ENCODE data around the gene GPX4.

GPX4 gene

DNA sequence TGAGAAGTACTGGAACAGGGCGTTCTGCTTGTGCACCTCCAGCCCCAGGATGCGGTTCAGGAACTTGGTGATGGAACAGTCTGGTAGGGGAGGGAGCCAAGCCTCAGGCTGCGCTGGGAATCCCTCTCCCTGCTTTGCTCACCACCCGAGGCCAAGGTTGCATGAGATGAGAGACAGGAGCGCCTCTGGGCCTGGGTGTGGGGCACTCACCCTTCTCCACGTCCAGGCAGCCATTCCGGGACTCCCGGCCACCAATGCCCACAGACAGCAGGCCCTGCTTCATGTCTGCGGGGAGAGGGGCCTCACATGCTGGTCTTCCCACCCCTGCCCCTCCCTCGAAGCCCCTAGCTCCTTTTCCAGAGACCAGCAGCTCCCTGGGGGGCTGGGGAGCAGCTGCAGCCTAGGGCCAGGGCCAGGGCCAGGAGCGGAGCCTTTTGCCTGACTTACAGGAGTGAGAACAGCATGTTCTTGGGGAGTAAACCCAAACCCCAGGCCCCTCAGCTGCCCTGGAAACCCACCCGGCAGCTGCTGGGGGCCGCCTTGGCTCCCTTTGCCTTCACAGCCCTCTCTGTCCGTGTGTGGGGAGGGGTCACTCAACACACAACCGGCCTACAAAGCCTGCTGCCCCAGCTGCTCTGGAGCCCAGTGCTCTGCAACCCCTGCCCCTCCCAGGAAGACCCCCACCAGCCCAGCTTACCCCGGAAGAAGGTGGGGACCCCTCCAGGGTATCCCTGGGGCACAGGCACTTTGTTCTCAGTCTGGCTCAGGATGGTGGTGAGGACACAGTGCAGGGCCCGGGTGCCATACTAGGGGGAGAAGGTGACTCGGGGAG lies 7.2 kb downstream of the GPX4 start:
- TF ChIP-seq, protein P1, sequence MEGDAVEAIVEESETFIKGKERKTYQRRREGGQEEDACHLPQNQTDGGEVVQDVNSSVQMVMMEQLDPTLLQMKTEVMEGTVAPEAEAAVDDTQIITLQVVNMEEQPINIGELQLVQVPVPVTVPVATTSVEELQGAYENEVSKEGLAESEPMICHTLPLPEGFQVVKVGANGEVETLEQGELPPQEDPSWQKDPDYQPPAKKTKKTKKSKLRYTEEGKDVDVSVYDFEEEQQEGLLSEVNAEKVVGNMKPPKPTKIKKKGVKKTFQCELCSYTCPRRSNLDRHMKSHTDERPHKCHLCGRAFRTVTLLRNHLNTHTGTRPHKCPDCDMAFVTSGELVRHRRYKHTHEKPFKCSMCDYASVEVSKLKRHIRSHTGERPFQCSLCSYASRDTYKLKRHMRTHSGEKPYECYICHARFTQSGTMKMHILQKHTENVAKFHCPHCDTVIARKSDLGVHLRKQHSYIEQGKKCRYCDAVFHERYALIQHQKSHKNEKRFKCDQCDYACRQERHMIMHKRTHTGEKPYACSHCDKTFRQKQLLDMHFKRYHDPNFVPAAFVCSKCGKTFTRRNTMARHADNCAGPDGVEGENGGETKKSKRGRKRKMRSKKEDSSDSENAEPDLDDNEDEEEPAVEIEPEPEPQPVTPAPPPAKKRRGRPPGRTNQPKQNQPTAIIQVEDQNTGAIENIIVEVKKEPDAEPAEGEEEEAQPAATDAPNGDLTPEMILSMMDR (IDR thresholded peaks at IDR 0.05) = no peak

DNA sequence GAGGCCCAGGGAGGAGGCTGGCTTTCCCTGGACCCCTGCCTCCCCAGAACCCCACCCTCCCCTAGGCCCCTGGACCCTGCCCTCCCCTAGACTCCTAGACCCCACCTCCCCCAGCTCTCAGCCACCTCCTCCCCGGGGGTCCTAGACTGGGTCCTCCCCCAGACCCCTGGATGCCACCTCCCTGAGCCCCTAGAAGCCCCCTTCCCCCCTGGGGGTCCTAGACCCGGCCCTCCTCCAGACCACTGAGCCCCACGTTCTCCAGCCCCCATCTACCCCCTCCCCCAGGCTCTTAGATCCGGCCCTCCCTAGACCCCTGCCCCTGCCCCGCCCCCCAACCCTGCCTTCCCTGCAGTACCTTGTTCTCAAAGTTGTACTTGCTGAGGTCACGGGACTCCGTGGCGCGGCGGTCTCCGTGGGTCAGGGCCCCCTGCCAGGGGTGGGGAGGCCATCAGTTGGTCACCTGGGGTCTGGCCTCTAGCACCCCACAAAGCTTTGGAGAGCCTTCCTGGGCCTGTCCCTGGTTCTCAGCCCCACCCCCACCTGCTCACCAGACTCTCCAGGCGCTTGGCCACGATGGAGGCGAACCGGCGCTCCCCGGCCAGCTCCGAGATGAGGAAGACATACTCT lies 8.0 kb downstream of the GPX4 start:
- TF ChIP-seq, protein P1 (IDR thresholded peaks at IDR 0.05) = no peak

DNA sequence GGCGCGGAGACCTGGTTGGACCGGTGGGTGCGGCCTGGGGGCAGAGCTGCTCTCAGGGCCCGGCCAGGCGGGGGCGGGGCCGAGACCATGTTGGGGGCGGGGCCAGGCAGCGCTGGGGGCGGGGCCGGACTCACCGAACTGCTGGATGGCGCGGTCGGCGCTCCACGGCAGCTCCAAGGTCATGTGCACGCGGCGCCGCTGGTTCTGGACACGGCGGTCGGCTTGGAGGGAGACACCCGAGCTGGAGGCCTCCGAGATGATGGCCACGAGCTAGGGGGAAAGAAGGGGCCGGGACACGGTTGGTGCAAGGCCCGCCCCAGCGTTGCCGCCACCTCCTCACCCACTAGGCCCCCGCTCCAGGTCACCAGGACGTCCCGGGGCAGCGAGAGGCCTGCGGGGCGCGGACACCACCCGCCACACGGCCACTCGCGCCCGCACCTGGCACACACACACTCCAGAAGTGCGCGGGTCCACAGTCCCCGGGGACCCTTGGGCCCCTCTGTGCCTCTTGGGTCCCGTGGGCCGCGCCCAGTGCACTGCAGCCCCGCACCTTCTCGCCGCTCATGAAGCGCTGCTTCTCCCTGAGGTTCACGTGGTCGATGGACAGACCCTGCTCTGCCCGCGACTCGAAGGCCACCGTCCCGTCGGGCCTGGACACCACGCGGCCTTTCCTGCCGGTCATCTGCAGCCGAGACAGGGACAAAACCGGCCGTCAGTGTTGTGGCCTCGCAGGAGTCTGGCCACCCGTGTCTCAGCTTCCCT lies 8.7 kb downstream of the GPX4 start:
- TF ChIP-seq, protein P1 (IDR thresholded peaks at IDR 0.05) = no peak

DNA sequence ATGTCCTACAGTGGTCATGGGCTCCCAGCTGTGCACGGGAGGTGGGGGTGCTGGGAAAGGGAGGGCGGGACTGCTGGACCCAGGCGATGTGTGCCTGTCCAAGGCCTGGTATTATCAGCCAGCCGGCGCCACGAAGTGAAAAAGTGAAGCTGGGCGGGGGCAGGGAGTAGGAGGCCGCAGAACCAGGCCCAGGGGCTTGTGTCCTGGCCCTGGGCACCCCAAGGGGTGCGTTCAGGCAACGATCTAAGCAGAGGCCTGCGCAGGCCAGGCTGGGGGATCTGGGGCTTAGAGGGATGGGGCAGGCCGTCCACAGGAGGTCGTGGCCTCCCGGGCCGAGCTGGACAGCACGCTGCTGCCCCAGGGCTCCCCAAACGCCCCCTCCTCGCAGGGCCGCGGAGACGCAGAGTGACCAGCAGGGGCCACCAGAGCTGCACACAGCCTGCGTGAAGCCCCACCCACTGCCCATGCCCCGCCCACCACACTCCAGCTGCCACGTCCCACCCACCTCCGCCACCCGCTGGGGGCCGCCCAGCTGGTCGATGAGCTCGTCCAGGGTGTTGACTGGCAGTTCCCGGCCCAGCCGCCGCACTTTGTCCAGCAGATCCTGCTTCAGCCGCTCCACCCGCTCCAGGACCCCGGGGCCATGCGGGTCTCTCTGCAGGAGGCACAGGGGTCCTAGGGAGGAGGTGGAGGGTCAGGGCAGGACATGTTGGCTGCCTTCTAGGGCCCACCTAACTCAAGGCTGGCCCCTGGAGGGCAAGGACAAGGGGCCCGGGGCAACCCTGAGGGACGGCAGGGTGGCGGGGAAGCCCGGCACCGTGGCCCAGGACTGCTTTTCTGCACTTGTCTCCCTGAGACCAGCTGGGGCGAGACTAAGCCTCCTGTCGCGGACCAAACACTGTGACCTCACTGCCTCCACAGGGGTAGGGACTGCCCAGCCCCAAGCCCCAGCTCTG lies 9.5 kb downstream of the GPX4 start:
- TF ChIP-seq, protein P1 (IDR thresholded peaks at IDR 0.05) = peak; percentile 90

DNA sequence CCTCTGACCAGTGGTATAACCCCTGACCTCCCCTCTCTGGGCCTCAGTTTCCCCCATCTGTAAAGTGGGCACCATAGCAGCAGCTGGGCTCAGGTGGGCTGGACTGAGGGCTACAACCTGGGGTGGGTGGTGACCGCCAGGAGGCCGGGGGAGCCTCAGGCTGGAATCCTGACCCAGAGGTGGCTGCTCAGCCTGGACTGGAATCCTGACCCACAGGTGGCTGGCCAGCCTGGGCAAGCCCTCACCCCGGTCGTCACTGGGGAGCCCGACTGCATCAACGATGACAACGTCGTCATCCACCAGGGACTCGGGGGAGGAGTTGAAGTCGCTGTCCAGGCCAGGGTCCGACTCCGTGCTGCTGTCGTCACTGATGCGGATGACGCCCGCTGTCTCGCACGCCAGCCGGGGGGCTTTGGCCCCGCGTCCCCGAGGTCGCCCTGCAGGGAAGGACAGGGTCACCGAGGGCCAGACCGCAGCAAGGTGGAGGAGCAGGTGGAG lies 10.2 kb downstream of the GPX4 start:
- TF ChIP-seq, protein P1 (IDR thresholded peaks at IDR 0.05) = no peak

DNA sequence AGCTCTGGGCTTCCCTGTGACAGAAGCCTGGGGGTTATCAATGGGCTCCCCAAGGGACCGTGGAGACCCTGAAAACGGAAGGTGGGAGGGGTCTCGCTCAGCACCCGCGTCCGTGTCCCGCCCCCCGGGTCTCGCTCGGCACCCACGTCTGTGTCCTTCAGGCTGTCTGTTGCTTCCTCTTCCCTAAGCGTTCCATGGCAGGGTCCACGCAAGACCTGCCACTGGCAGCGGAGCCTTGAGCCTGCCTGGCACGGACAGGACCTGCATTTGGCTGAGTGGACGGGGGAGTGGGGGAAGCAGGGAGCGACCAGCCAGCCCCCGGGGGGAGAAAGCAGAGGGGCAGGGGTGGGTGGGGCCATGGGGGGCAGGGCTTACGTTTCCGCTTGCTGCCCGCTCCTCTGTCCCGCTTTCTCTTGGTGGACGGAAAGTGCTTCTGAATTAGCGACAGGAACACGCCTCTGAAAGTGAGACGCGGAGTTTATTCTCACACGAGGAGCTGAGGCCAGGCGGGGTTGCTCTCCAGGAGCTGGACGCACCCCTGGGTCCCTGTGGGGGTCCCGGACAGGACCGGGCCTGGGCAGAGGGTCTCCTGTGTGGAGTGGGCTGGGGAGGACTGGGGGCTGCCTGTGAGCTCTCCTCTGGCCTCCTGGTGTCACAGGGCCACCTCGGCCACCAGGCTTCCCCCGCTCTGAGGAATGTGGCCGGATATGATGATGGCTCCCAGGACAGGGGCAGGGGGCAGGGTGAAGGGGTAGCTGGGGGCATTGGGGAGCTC lies 12.0 kb downstream of the GPX4 start:
- TF ChIP-seq, protein P1 (IDR thresholded peaks at IDR 0.05) = no peak

All from LNCAP (cell line).